OCI-LY3 (cell line): ENCODE data around the gene PRXL2B.

Experiments
- CTCF ChIP-seq: fragments of 200-600, 300-600 bp; sonication (generic); IDR thresholded peaks from 2 replicates; pipeline ENCODE4 v1.5.1; 2014; ENCODE audit warnings: antibody characterized with exemption, low read length, low read depth
- EZH2phosphoT487 ChIP-seq: fragments of 200-600 bp; shearing (Covaris generic); IDR thresholded peaks from 2 replicates; pipeline ENCODE4 v1.6.1; 2018; ENCODE audit warnings: antibody characterized with exemption, mixed run types, low read depth

- TF ChIP-seq CTCF (no peak), EZH2phosphoT487 (no peak)
Measured at GRCh38 chr1:2637442-2638145, 51.0 kb downstream of the PRXL2B start.
